ENCODE data around the gene IL25. TPM values are rescaled to one million over a fixed set of nuclear protein-coding genes. Genes with fewer than 3 reads are reported as not detected.

Gene IL25
- total and polyA plus RNA-seq, 2 of the 13 experiments (the other 11 are each of a cell fraction or from before 2014, with no cell fraction given), result not detected

DNA sequence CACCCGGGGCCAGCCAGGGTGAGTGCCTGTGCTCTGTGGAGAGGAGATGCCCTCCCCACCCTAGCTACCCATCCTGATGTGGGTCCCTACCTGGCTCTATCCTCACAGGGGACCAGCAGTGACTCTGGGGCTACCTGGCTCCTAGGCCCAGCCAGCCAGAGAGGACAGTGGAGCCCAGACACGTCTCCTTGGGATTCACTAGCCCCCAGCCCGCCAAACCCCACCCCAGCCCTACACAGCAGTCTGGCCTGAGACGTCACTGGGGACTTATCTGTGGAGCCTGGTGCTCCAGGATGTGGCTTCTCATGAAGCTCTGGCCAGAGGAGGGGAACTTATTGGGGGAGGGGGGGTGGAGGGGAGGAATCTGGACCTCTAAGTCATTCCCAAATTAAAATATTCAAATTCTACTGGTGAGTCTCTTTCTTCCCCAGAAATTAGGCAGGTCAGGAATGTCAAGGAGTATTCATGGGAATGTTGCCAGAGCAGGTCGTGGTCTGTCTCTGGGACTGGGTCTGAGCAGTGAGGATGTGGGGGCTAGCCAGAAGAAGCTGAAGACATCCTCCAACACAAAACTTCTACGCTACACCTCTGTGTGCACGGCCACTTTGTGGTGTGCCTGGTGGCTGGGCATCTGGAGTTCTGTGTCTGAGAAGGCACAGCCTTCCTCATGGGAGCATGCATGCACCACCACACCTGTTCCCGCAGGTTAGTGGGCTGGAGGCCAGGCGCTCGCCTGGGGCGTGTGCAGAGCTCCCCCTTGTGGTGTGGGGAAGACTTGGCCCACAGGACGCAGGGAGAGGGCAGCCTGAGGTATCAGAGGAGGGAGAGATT is 7.0 kb downstream of the IL25 start (continued):
- TF ChIP-seq, protein P1, sequence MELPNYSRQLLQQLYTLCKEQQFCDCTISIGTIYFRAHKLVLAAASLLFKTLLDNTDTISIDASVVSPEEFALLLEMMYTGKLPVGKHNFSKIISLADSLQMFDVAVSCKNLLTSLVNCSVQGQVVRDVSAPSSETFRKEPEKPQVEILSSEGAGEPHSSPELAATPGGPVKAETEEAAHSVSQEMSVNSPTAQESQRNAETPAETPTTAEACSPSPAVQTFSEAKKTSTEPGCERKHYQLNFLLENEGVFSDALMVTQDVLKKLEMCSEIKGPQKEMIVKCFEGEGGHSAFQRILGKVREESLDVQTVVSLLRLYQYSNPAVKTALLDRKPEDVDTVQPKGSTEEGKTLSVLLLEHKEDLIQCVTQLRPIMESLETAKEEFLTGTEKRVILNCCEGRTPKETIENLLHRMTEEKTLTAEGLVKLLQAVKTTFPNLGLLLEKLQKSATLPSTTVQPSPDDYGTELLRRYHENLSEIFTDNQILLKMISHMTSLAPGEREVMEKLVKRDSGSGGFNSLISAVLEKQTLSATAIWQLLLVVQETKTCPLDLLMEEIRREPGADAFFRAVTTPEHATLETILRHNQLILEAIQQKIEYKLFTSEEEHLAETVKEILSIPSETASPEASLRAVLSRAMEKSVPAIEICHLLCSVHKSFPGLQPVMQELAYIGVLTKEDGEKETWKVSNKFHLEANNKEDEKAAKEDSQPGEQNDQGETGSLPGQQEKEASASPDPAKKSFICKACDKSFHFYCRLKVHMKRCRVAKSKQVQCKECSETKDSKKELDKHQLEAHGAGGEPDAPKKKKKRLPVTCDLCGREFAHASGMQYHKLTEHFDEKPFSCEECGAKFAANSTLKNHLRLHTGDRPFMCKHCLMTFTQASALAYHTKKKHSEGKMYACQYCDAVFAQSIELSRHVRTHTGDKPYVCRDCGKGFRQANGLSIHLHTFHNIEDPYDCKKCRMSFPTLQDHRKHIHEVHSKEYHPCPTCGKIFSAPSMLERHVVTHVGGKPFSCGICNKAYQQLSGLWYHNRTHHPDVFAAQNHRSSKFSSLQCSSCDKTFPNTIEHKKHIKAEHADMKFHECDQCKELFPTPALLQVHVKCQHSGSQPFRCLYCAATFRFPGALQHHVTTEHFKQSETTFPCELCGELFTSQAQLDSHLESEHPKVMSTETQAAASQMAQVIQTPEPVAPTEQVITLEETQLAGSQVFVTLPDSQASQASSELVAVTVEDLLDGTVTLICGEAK (IDR thresholded peaks at IDR 0.05), result no peak
- TF ChIP-seq, protein P1 (CRISPR knock-in tag; IDR thresholded peaks at IDR 0.05), result 0 out of 2 replicates have a peak, but pooled peaks have one; percentile 58
- TF ChIP-seq MEIS1 (CRISPR knock-in tag; IDR thresholded peaks at IDR 0.05; ENCODE audit: borderline replicate concordance) (0 out of 2 replicates have a peak, but pooled peaks have one; percentile 57), ZNF274 (CRISPR knock-in tag; IDR thresholded peaks at IDR 0.05) (peak; percentile 58; the same call in 1 of the 2 replicates), PHF5A (CRISPR knock-in tag; IDR thresholded peaks at IDR 0.05; ENCODE audit: low read depth, unreplicated experiment) (no peak), GATAD1 (CRISPR knock-in tag; IDR thresholded peaks at IDR 0.05) (peak; percentile 70; the same call in 1 of the 2 replicates), KDM3A (CRISPR knock-in tag; IDR thresholded peaks at IDR 0.05; ENCODE audit: low read depth) (peak; percentile 89), ZNF788 (CRISPR knock-in tag; IDR thresholded peaks at IDR 0.05; ENCODE audit: borderline replicate concordance) (peak; percentile 47; the same call in 1 of the 2 replicates)

Measured in HepG2 (cell line).